ENCODE measurements around the gene RAB7A. TPM values are rescaled to one million over a fixed set of nuclear protein-coding genes. Genes with fewer than 3 reads are reported as not detected.
A peak's percentile ranks its signal among the peaks of the same experiment; 100 is the strongest.

Gene RAB7A
- total RNA-seq, 1 donor from 2014 or later, result 216 TPM

- H3K27ac Mint-ChIP-seq (ENCODE audit: unreplicated experiment), result peak overlapping the region; percentile 7
These were observed 80.6 kb downstream of the RAB7A start for GRCh38 chr3:128806588-128806987.

DNA sequence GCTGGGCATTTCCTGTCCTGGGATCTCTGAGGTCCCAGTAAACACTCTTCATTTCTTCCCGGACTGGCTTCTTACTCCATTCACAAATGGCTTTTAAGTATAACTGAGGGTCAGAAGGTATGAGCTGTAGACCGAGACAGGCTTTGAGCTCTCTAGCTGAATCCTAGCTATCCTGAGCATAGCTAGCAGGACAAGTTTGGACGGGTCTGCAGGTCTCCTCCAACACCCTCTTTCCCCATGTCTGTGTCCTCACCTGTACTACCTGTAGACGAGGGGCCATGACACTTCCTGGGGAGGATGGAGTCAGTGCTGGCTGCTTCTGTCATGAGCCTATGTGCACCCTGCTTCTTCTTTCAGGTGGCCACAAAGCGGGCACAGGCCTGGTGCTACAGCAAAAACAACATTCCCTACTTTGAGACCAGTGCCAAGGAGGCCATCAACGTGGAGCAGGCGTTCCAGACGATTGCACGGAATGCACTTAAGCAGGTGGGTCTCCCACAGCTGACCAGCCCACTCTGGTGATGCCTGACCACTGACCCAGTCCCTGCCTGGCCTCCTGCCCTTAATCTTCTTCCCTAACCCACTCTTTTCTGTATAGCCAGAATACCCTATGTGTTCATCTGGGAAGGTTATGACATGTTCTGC lies 81.3 kb downstream of the RAB7A start:
- Mint-ChIP-seq H3K36me3 (ENCODE audit: low read depth) (peaks cover 28% of the 10 kb centered on the region), H3K27me3 (ENCODE audit: low read depth) (no peaks in the 10 kb centered on the region), H3K9me3 (ENCODE audit: low read depth) (no peaks in the 10 kb centered on the region), H3K4me3 (ENCODE audit: unreplicated experiment) (no peak overlapping the region), H3K4me1 (ENCODE audit: low read depth) (peaks cover 30% of the 10 kb centered on the region), H3K27ac (ENCODE audit: unreplicated experiment) (no peak overlapping the region)
- TF ChIP-seq, protein P1, sequence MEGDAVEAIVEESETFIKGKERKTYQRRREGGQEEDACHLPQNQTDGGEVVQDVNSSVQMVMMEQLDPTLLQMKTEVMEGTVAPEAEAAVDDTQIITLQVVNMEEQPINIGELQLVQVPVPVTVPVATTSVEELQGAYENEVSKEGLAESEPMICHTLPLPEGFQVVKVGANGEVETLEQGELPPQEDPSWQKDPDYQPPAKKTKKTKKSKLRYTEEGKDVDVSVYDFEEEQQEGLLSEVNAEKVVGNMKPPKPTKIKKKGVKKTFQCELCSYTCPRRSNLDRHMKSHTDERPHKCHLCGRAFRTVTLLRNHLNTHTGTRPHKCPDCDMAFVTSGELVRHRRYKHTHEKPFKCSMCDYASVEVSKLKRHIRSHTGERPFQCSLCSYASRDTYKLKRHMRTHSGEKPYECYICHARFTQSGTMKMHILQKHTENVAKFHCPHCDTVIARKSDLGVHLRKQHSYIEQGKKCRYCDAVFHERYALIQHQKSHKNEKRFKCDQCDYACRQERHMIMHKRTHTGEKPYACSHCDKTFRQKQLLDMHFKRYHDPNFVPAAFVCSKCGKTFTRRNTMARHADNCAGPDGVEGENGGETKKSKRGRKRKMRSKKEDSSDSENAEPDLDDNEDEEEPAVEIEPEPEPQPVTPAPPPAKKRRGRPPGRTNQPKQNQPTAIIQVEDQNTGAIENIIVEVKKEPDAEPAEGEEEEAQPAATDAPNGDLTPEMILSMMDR (IDR thresholded peaks at IDR 0.05), result no peak
- no peak for DNase-seq (ENCODE audit: low spot score)

More at GRCh38 chr3:128806588-128806987, 80.6 kb downstream of the RAB7A start:
- DNase-seq (ENCODE audit: low spot score), result no peak
- peaks cover 37% of the 10 kb centered on the region for H3K4me1 Mint-ChIP-seq (ENCODE audit: low read depth)
- TF ChIP-seq, protein P1 (IDR thresholded peaks at IDR 0.05), result no peak
- no peaks in the 10 kb centered on the region for H3K27me3 Mint-ChIP-seq (ENCODE audit: low read depth)
- no peak overlapping the region for H3K4me3 Mint-ChIP-seq (ENCODE audit: unreplicated experiment)
- H3K36me3 Mint-ChIP-seq (ENCODE audit: low read depth), result peaks cover 31% of the 10 kb centered on the region
- no peaks in the 10 kb centered on the region for H3K9me3 Mint-ChIP-seq (ENCODE audit: low read depth)

GRCh38 chr3:128808672-128809071 lies 82.7 kb downstream of the RAB7A start:
- Mint-ChIP-seq H3K27ac (ENCODE audit: unreplicated experiment) (peak overlapping the region; percentile 32), H3K27me3 (ENCODE audit: low read depth) (no peaks in the 10 kb centered on the region), H3K4me1 (ENCODE audit: low read depth) (peaks cover 24% of the 10 kb centered on the region), H3K9me3 (ENCODE audit: low read depth) (no peaks in the 10 kb centered on the region), H3K36me3 (ENCODE audit: low read depth) (peaks cover 39% of the 10 kb centered on the region), H3K4me3 (ENCODE audit: unreplicated experiment) (no peak overlapping the region)
- no peak for DNase-seq (ENCODE audit: low spot score)
- TF ChIP-seq, protein P1 (IDR thresholded peaks at IDR 0.05), result no peak

DNA sequence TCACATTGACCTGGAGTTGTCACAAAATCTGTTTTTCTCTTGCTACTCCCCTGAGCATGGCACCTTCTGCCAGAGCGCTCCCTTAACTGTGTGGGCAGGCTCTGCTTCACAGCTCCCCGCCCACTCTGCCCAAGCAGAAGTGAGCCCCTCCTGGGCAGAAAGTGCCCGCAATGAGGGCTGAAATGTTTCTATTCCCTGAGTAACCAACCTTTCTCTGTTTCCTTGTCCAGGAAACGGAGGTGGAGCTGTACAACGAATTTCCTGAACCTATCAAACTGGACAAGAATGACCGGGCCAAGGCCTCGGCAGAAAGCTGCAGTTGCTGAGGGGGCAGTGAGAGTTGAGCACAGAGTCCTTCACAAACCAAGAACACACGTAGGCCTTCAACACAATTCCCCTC lies 87.1 kb downstream of the RAB7A start:
- H3K4me3 Mint-ChIP-seq (ENCODE audit: unreplicated experiment), result no peak overlapping the region
- H3K27me3 Mint-ChIP-seq (ENCODE audit: low read depth), result no peaks in the 10 kb centered on the region
- no peaks in the 10 kb centered on the region for H3K9me3 Mint-ChIP-seq (ENCODE audit: low read depth)
- no peak overlapping the region for H3K27ac Mint-ChIP-seq (ENCODE audit: unreplicated experiment)
- TF ChIP-seq, protein P1 (IDR thresholded peaks at IDR 0.05), result no peak
- H3K36me3 Mint-ChIP-seq (ENCODE audit: low read depth), result peaks cover 56% of the 10 kb centered on the region
- no peak for DNase-seq (ENCODE audit: low spot score)
- H3K4me1 Mint-ChIP-seq (ENCODE audit: low read depth), result peaks cover 7% of the 10 kb centered on the region

- TF ChIP-seq, protein P1 (IDR thresholded peaks at IDR 0.05), result no peak
- H3K27ac Mint-ChIP-seq (ENCODE audit: unreplicated experiment), result no peak overlapping the region
- no peak for DNase-seq (ENCODE audit: low spot score)
- peaks cover 60% of the 10 kb centered on the region for H3K36me3 Mint-ChIP-seq (ENCODE audit: low read depth)
- H3K9me3 Mint-ChIP-seq (ENCODE audit: low read depth), result no peaks in the 10 kb centered on the region
- H3K27me3 Mint-ChIP-seq (ENCODE audit: low read depth), result no peaks in the 10 kb centered on the region
- peaks cover 7% of the 10 kb centered on the region for H3K4me1 Mint-ChIP-seq (ENCODE audit: low read depth)
- no peak overlapping the region for H3K4me3 Mint-ChIP-seq (ENCODE audit: unreplicated experiment)
These were observed 88.1 kb downstream of the RAB7A start for GRCh38 chr3:128814060-128814459.

Data from chondrocyte (in vitro differentiated cells).